GM12878 (cell line): Measurements from ENCODE around the gene ARHGAP6. TPM values are rescaled to one million over a fixed set of nuclear protein-coding genes. Genes with fewer than 3 reads are reported as not detected.

ENCODE experiments used
- ATAC-seq: fragments of 200-7000 bp; cut with Tn5 transposase; 3 replicates; pipeline ENCODE4 v1.9.1; 2020; ENCODE audit warnings: mild to moderate bottlenecking, moderate library complexity
- BruUV-seq: library from RNA; stranded (reverse); fragments of 400-500 nt; replicated peaks from 2 replicates; lab custom pipeline; 2021; lab: Mats Ljungman, UMichigan
- CTCF ChIA-PET: fragments of 300-600 bp; sonication (Branson Sonifier 250); formaldehyde crosslinking; extraction: SDS; loops from one replicate; lab custom pipeline; 2021; ENCODE audit warnings: inconsistent platforms; lab: Yijun Ruan, JAX
- POLR2A ChIA-PET: fragments of 350-600 bp; formaldehyde crosslinking; extraction: SDS; loops from one replicate; lab custom pipeline; 2021; ENCODE audit warnings: inconsistent platforms; lab: Charles Lee
- RAD21 ChIA-PET: fragments of 300-600 bp; sonication (Branson Sonifier 250); formaldehyde crosslinking; loops from one replicate; lab custom pipeline; 2023; ENCODE audit warnings: antibody characterized with exemption; ENCODE audit not compliant: unreplicated experiment; lab: Charles Lee
- SMC1A ChIA-PET: fragments of 300-600 bp; sonication (Branson Sonifier 250); formaldehyde crosslinking; loops from one replicate; lab custom pipeline; 2023; ENCODE audit not compliant: unreplicated experiment, uncharacterized antibody; lab: Charles Lee
- DNase-seq: peaks from one replicate; pipeline ENCODE4 v3.0.0-alpha.2; 2011; ENCODE audit warnings: low read depth, low spot score
- FAIRE-seq: peaks from 3 replicates; lab custom pipeline; 2011; peaks lifted over from hg19 to GRCh38; lab: Jason Lieb, UNC
- H2AFZ ChIP-seq: 2 replicates; pipeline ENCODE4 v1.6.0; 2011; ENCODE audit warnings: low read depth, low read length, control low read depth; ENCODE audit not compliant: control insufficient read depth
- H3K27ac ChIP-seq: 2 replicates; pipeline ENCODE4 v1.5.1; 2011; ENCODE audit warnings: control low read depth; ENCODE audit not compliant: control insufficient read depth, insufficient read depth
- H3K27me3 ChIP-seq, 2 experiments: replicated peaks in 1 of 2; 2 replicates each; pipeline versions ENCODE4 v1.6.0 to v1.6.1; 2011; ENCODE audit warnings: low read length in 1 of 2; ENCODE audit not compliant: control insufficient read depth in 2 of 2, insufficient read depth in 2 of 2
- H3K36me3 ChIP-seq, 2 experiments: 2 replicates each; pipeline ENCODE4 v1.5.1; 2011; ENCODE audit warnings: low read length in 1 of 2; ENCODE audit not compliant: control insufficient read depth in 2 of 2, insufficient read depth in 2 of 2
- H3K4me1 ChIP-seq: 2 replicates; pipeline ENCODE4 v1.6.1; 2011; ENCODE audit warnings: mild to moderate bottlenecking, low read length, moderate library complexity, mixed read lengths; ENCODE audit not compliant: control insufficient read depth, insufficient read depth
- H3K4me2 ChIP-seq: 2 replicates; pipeline ENCODE4 v1.6.0; 2011; ENCODE audit warnings: control low read depth; ENCODE audit not compliant: control insufficient read depth, insufficient read depth
- H3K4me3 ChIP-seq: fragments of 200-600 bp; sonication (generic); 2 replicates; pipeline ENCODE4 v1.5.1; 2016
- H3K79me2 ChIP-seq: 2 replicates; pipeline ENCODE4 v1.6.0; 2011; ENCODE audit warnings: low read length; ENCODE audit not compliant: control insufficient read depth, insufficient read depth
- H3K9ac ChIP-seq: 2 replicates; pipeline ENCODE4 v1.8.0; 2011; ENCODE audit warnings: low read length, control low read depth, mixed read lengths; ENCODE audit not compliant: control insufficient read depth, insufficient read depth
- H3K9me3 ChIP-seq: replicated peaks from 3 replicates; pipeline ENCODE4 v1.5.1; 2011; ENCODE audit warnings: mild to moderate bottlenecking, low read length; ENCODE audit not compliant: control insufficient read depth, insufficient read depth
- H4K20me1 ChIP-seq: 2 replicates; pipeline ENCODE4 v1.6.0; 2011; ENCODE audit not compliant: control insufficient read depth, insufficient read depth
- BCL11A ChIP-seq: IDR thresholded peaks from 2 replicates; pipeline ENCODE4 v1.6.1; 2011; ENCODE audit warnings: low read depth, low read length
- CBX5 ChIP-seq: sonication (generic); IDR thresholded peaks from 2 replicates; pipeline ENCODE4 v1.6.1; 2016; ENCODE audit warnings: low read depth, moderate library complexity, mild to moderate bottlenecking, inconsistent platforms
- HDAC6 ChIP-seq: fragments of 200-600 bp; sonication (generic); IDR thresholded peaks from one replicate; pipeline ENCODE4 v1.8.0; 2017; ENCODE audit warnings: antibody characterized with exemption; ENCODE audit not compliant: unreplicated experiment
- IKZF2 ChIP-seq, 2 experiments: fragments of 450-650 bp; IDR thresholded peaks; 2 replicates each; pipeline ENCODE4 v1.6.1; 2017; ENCODE audit warnings: mild to moderate bottlenecking in 2 of 2, moderate library complexity in 2 of 2
- IRF5 ChIP-seq: fragments of 450-650 bp; IDR thresholded peaks from 2 replicates; pipeline ENCODE4 v1.6.1; 2017; ENCODE audit warnings: borderline replicate concordance
- MEF2B ChIP-seq: fragments of 450-650 bp; IDR thresholded peaks from 2 replicates; pipeline ENCODE4 v1.6.1; 2018; ENCODE audit warnings: mild to moderate bottlenecking, moderate library complexity; ENCODE audit not compliant: partially characterized antibody, poor library complexity, severe bottlenecking
- NBN ChIP-seq: fragments of 450-650 bp; IDR thresholded peaks from 2 replicates; pipeline ENCODE4 v1.6.1; 2016
- NR2F1 ChIP-seq: fragments of 450-650 bp; conservative IDR thresholded peaks from 2 replicates; pipeline ENCODE4 v1.6.1; 2017; ENCODE audit warnings: mild to moderate bottlenecking
- RAD21 ChIP-seq: IDR thresholded peaks from 2 replicates; pipeline ENCODE4 v1.6.1; 2011; ENCODE audit warnings: mild to moderate bottlenecking, low read depth, low read length, moderate library complexity; ENCODE audit not compliant: insufficient read depth
- RUNX3 ChIP-seq: IDR thresholded peaks from 2 replicates; pipeline ENCODE4 v1.6.1; 2012; ENCODE audit warnings: low read length, inconsistent platforms
- SMAD5 ChIP-seq: IDR thresholded peaks from 2 replicates; pipeline ENCODE4 v1.6.1; 2016; ENCODE audit warnings: antibody characterized with exemption, low read depth
- SMARCA5 ChIP-seq: fragments of 450-650 bp; IDR thresholded peaks from 2 replicates; pipeline ENCODE4 v1.6.1; 2017; ENCODE audit warnings: mild to moderate bottlenecking
- USF1 ChIP-seq: IDR thresholded peaks from 2 replicates; pipeline ENCODE4 v1.6.1; 2011; ENCODE audit warnings: borderline replicate concordance, low read depth, mild to moderate bottlenecking, moderate library complexity, mixed read lengths, low read length; ENCODE audit not compliant: insufficient read depth; ENCODE audit errors: extremely low read length
- ZBTB40 ChIP-seq: fragments of 450-650 bp; IDR thresholded peaks from 2 replicates; pipeline ENCODE4 v1.6.1; 2016; ENCODE audit warnings: mild to moderate bottlenecking, moderate library complexity, borderline replicate concordance
- whole genome bisulfite sequencing: methylation state at CpG from one replicate; pipeline ENCODE4 v1.1.6; 2016; ENCODE audit warnings: low lambda C conversion rate; ENCODE audit not compliant: insufficient replicate concordance, insufficient coverage; ENCODE audit errors: missing lambda C conversion rate; 5-methylcytosine and 5-hydroxymethylcytosine counted together
- in situ Hi-C: fragments of 300-500 bp; cut with MboI; formaldehyde crosslinking; loops from 9 replicates; pipeline ENCODE4 v1.14.3; 2018; ENCODE audit warnings: mixed read lengths
- intact Hi-C: fragments of 100-400 bp; cut with micrococcal nuclease; formaldehyde crosslinking; loops from one replicate; pipeline ENCODE4 v1.14.2; 2022; ENCODE audit not compliant: unreplicated experiment
- polyA plus RNA-seq, 11 experiments: library from polyadenylated mRNA; depleted of rRNA in 4 of 11; unstranded in 6 of 11; stranded (reverse) in 5 of 11; fragments of >200 nt; fragmentation: Nextera tagmentation in 4 of 11; fragmentation: Illumina TruSeq in 1 of 11; extraction: Ambion mirVana in 4 of 11; extraction: Trizol in 1 of 11; gene quantifications; 1 replicate in 1 of 11; 2 replicates in 10 of 11; pipeline versions ENCODE4 v1.2.1 to v1.2.3, GENCODE V29; 2011 to 2016; ENCODE audit warnings: inconsistent platforms in 2 of 11, missing spikeins in 2 of 11, low read depth in 1 of 11
- total RNA-seq, 4 experiments: library from RNA; depleted of rRNA in 3 of 4; stranded (reverse); fragments of >200 nt in 3 of 4; fragmentation: Illumina TruSeq in 1 of 4; extraction: Trizol in 1 of 4; gene quantifications; 2 replicates each; pipeline versions ENCODE4 v1.2.1 to v1.2.3, GENCODE V29; 2013 to 2021

The ARHGAP6 gene
- total and polyA plus RNA-seq, 10 of the 15 experiments (the other 5 are each of a cell fraction or from before 2014, with no cell fraction given): 0.20 to 1.8 (median 0.76) TPM

- SMC1A ChIA-PET: interaction anchor here (0.6 to 3.0 kb wide), 5 partner anchors 13 to 443 kb away, joined by 3 to 17 read pairs (median 3); no protein-coding TSS in a partner anchor
- 10% methylated on average over 4 of the region's 4 CpGs for WGBS
These were observed 36.0 kb downstream of the ARHGAP6 start for GRCh38 chrX:11629593-11630211.

More at GRCh38 chrX:11629593-11630211, 36.0 kb downstream of the ARHGAP6 start:
- peak; percentile 90 for ATAC-seq
- Histone ChIP-seq H3K36me3 (no peaks in the 10 kb centered on the region), H3K9me3 (no peaks in the 10 kb centered on the region; the same call in 2 of the 3 replicates), H2AFZ (no peak overlapping the region), H3K27ac (no peak overlapping the region), H3K4me3 (no peak overlapping the region), H3K4me1 (no peaks in the 10 kb centered on the region), H4K20me1 (no peaks in the 10 kb centered on the region), H3K4me2 (no peak overlapping the region; the same call in 1 of the 2 replicates), H3K79me2 (no peaks in the 10 kb centered on the region), H3K9ac (no peak overlapping the region), H3K27me3 (no peaks in the 10 kb centered on the region; a peak in 1 of 4 replicates)
- POLR2A ChIA-PET: interaction anchor here (0.6 kb wide), 1 partner anchor 91 kb away, joined by 3 read pairs; no protein-coding TSS in a partner anchor
- no TSS peak for BruUV-seq
- in situ Hi-C loops: no loop called here
- RAD21 ChIA-PET: interaction anchor here (1.2 kb wide), 2 partner anchors 53 to 142 kb away, joined by 3 read pairs; no protein-coding TSS in a partner anchor
- no peak for FAIRE-seq
- no peak for DNase-seq
- TF ChIP-seq SMAD5 (no peak), NBN (no peak), IRF5 (no peak), BCL11A (no peak), SMARCA5 (no peak), RAD21 (no peak), IKZF2 (IDR thresholded peaks at IDR 0.05) (peak in 1 of 2 experiments; percentile 19; a peak in 2 of 4 replicates), HDAC6 (no peak), MEF2B (peak; percentile 55), USF1 (no peak), ZBTB40 (no peak), CBX5 (0 out of 2 replicates have a peak, but pooled peaks have one; percentile 33), RUNX3 (peak; percentile 75), NR2F1 (peak; percentile 67)
- CTCF ChIA-PET: interaction anchor here (1.0 kb wide), 1 partner anchor 89 kb away, joined by 3 read pairs; no protein-coding TSS in a partner anchor
- intact Hi-C loops: no loop called here
